OCI-LY7 (cell line): ENCODE data around the gene FBXO28.

Source experiments
- CTCF ChIP-seq: fragments of 200-600 bp; sonication (generic); conservative IDR thresholded peaks from 2 replicates; pipeline ENCODE4 v1.5.1; 2014; ENCODE audit warnings: mild to moderate bottlenecking, antibody characterized with exemption, low read length, moderate library complexity, mixed read lengths
- EZH2phosphoT487 ChIP-seq: fragments of 200-600 bp; sonication (generic); IDR thresholded peaks from 2 replicates; pipeline ENCODE4 v1.6.1; 2018; ENCODE audit warnings: low read depth, borderline replicate concordance, mild to moderate bottlenecking, mixed run types, antibody characterized with exemption, low read length, moderate library complexity, mixed read lengths

- TF ChIP-seq CTCF, result no peak
- no peak for TF ChIP-seq EZH2phosphoT487
Measured at GRCh38 chr1:224064150-224064549, 49.8 kb upstream of the FBXO28 start.
